MM.1S (cell line): ENCODE data around the gene PRKCB.

ENCODE experiments used
- DNase-seq: peaks from one replicate; pipeline ENCODE4 v3.0.0-alpha.2; 2015
- H2AFZ ChIP-seq: fragments of 300-600 bp; sonication (generic); 2 replicates; pipeline ENCODE4 v1.6.0; 2016; ENCODE audit warnings: antibody characterized with exemption, low read length
- H3F3A ChIP-seq: fragments of 300-600 bp; sonication (generic); 2 replicates; pipeline ENCODE4 v1.6.1; 2016; ENCODE audit warnings: mild to moderate bottlenecking, antibody characterized with exemption, low read length, moderate library complexity, mixed read lengths; ENCODE audit not compliant: insufficient read depth
- H3K27ac ChIP-seq: fragments of 300-600 bp; sonication (generic); 2 replicates; pipeline ENCODE4 v1.5.1; 2016; ENCODE audit warnings: mild to moderate bottlenecking, low read length
- H3K27me3 ChIP-seq: fragments of 300-600 bp; sonication (generic); replicated peaks from 2 replicates; pipeline ENCODE4 v1.6.0; 2016; ENCODE audit warnings: low read length; ENCODE audit not compliant: insufficient read depth
- H3K36me3 ChIP-seq: fragments of 300-600 bp; sonication (generic); replicated peaks from 2 replicates; pipeline ENCODE4 v1.6.1; 2016; ENCODE audit warnings: mild to moderate bottlenecking, low read length, mixed read lengths; ENCODE audit not compliant: insufficient read depth
- H3K4me1 ChIP-seq: fragments of 300-600 bp; sonication (generic); 2 replicates; pipeline ENCODE4 v1.6.1; 2016; ENCODE audit warnings: low read length, mixed read lengths
- H3K4me2 ChIP-seq: fragments of 300-600 bp; sonication (generic); 2 replicates; pipeline ENCODE4 v1.6.0; 2016; ENCODE audit warnings: low read depth, low read length
- H3K4me3 ChIP-seq: fragments of 300-600 bp; sonication (generic); 2 replicates; pipeline ENCODE4 v1.5.1; 2016; ENCODE audit warnings: low read length, mixed read lengths
- H3K79me2 ChIP-seq: fragments of 300-600 bp; sonication (generic); 2 replicates; pipeline ENCODE4 v1.6.1; 2016; ENCODE audit warnings: mixed run types, low read length, mixed read lengths
- H3K9ac ChIP-seq: fragments of 300-600 bp; sonication (generic); 2 replicates; pipeline ENCODE4 v1.6.1; 2016; ENCODE audit warnings: low read length, mixed read lengths
- H3K9me2 ChIP-seq: fragments of 300-600 bp; sonication (generic); replicated peaks from 2 replicates; pipeline ENCODE4 v1.6.1; 2016; ENCODE audit warnings: mild to moderate bottlenecking, low read length, mixed read lengths; ENCODE audit not compliant: insufficient read depth
- H3K9me3 ChIP-seq: fragments of 300-600 bp; sonication (generic); replicated peaks from 2 replicates; pipeline ENCODE4 v1.6.1; 2016; ENCODE audit warnings: mild to moderate bottlenecking, low read length, mixed read lengths; ENCODE audit not compliant: insufficient read depth
- H4K20me1 ChIP-seq: fragments of 300-600 bp; sonication (generic); 2 replicates; pipeline ENCODE4 v1.6.1; 2016; ENCODE audit warnings: mild to moderate bottlenecking, low read length, moderate library complexity, mixed read lengths; ENCODE audit not compliant: insufficient read depth
- EZH2 ChIP-seq: fragments of 300-600 bp; sonication (generic); optimal IDR thresholded peaks from 2 replicates; pipeline ENCODE3; 2017; ENCODE audit warnings: low read depth, mild to moderate bottlenecking, antibody characterized with exemption, low read length, mixed read lengths
- EZH2phosphoT487 ChIP-seq: fragments of 300-600 bp; sonication (generic); IDR thresholded peaks from 2 replicates; pipeline ENCODE4 v1.6.1; 2018; ENCODE audit warnings: antibody characterized with exemption, low read length
- TF ChIP-seq, protein P1 (sequence below): fragments of 300-600 bp; sonication (generic); IDR thresholded peaks from 2 replicates; pipeline ENCODE4 v1.5.1; 2016; ENCODE audit warnings: antibody characterized with exemption, low read length, mixed read lengths

Gene PRKCB

DNA sequence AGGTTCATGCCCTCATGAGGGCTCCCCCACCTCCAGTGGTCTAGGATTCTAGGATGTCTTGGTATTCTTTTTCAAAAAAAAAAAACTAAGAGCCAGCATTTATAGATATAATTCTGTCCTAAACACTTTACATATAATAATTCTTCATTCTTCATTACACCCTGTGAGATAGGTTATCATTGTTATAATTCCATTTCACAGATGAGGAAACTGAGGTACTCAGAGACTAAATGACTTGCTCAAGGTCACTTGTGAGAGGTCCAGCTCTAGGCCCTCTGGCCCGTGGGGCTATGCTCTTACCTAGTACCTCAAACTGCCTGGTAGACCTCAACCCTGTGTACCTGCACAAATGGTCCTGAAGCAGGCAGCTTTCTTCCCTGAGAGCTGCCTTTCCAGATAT lies 172.2 kb downstream of the PRKCB start:
- peaks cover under 1% of the 10 kb centered on the region; the same call in 1 of the 2 replicates for H3K4me1 ChIP-seq

DNA sequence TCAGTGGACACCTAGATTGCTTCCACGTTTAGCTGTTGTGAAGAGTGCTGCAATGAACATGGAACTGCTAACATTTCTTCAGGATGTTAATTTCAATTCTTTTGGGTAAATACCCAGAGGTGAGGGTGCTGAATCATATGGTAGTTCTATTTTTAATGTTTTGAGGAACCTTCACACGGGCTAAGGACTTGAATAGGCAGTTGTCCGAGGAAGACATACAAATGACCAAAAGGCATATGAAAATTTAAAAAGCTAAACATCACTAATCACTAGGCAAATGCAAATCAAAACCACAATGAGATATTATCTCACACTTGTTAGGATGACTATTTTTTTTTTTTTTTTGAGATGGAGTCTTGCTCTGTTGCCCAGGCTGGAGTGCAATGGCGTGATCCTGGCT lies 173.3 kb downstream of the PRKCB start:
- no peak for DNase-seq
- Histone ChIP-seq H3K9ac (no peak overlapping the region), H3K9me3 (no peaks in the 10 kb centered on the region), H3K4me2 (no peak overlapping the region), H3K79me2 (no peaks in the 10 kb centered on the region), H3K9me2 (no peaks in the 10 kb centered on the region), H4K20me1 (no peaks in the 10 kb centered on the region), H3F3A (peaks cover 5% of the 10 kb centered on the region; the same call in 1 of the 2 replicates), H3K27ac (no peak overlapping the region), H2AFZ (no peak overlapping the region), H3K36me3 (no peaks in the 10 kb centered on the region), H3K4me3 (no peak overlapping the region), H3K27me3 (no peaks in the 10 kb centered on the region), H3K4me1 (peaks cover 12% of the 10 kb centered on the region)
- TF ChIP-seq EZH2: no peak
- TF ChIP-seq, protein P1, sequence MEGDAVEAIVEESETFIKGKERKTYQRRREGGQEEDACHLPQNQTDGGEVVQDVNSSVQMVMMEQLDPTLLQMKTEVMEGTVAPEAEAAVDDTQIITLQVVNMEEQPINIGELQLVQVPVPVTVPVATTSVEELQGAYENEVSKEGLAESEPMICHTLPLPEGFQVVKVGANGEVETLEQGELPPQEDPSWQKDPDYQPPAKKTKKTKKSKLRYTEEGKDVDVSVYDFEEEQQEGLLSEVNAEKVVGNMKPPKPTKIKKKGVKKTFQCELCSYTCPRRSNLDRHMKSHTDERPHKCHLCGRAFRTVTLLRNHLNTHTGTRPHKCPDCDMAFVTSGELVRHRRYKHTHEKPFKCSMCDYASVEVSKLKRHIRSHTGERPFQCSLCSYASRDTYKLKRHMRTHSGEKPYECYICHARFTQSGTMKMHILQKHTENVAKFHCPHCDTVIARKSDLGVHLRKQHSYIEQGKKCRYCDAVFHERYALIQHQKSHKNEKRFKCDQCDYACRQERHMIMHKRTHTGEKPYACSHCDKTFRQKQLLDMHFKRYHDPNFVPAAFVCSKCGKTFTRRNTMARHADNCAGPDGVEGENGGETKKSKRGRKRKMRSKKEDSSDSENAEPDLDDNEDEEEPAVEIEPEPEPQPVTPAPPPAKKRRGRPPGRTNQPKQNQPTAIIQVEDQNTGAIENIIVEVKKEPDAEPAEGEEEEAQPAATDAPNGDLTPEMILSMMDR: no peak
- TF ChIP-seq EZH2phosphoT487: no peak

More for the DNA sequence above, 172.2 kb downstream of the PRKCB start:
- TF ChIP-seq EZH2phosphoT487: no peak
- TF ChIP-seq, protein P1: no peak
- no peak for TF ChIP-seq EZH2
- DNase-seq: no peak
- Histone ChIP-seq H3K36me3 (no peaks in the 10 kb centered on the region), H3F3A (no peaks in the 10 kb centered on the region), H3K4me3 (no peak overlapping the region), H3K27me3 (no peaks in the 10 kb centered on the region), H3K9me2 (no peaks in the 10 kb centered on the region), H3K27ac (no peak overlapping the region), H2AFZ (no peak overlapping the region), H4K20me1 (no peaks in the 10 kb centered on the region), H3K79me2 (no peaks in the 10 kb centered on the region), H3K9ac (no peak overlapping the region), H3K4me2 (no peak overlapping the region), H3K9me3 (no peaks in the 10 kb centered on the region)

DNA sequence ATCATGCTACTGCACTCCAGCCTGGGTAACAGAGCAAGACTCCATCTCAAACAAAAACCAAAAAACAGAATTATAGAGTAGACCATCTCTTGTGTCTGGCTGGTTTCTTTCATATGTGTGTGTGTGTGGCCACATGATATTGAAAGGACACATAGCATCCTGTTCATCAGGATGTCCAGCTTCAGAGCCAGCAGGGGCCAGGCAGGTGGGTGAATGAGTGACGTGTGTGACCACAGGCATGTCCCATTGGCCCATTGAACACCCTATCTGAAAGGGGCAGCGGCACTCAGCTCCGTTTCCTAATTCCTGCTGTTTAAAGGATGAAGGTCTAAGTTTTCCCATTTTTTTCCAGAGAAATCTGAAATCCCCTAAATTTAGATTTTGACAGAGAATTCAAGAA lies 174.2 kb downstream of the PRKCB start:
- Histone ChIP-seq H3K9ac (no peak overlapping the region), H3K36me3 (no peaks in the 10 kb centered on the region), H3K27ac (no peak overlapping the region), H3K9me3 (no peaks in the 10 kb centered on the region), H4K20me1 (no peaks in the 10 kb centered on the region), H3K9me2 (no peaks in the 10 kb centered on the region), H3F3A (peaks cover 8% of the 10 kb centered on the region), H3K79me2 (no peaks in the 10 kb centered on the region), H3K4me3 (no peak overlapping the region), H3K4me1 (peaks cover 19% of the 10 kb centered on the region), H2AFZ (no peak overlapping the region), H3K27me3 (no peaks in the 10 kb centered on the region), H3K4me2 (no peak overlapping the region)
- DNase-seq: no peak
- TF ChIP-seq, protein P1: no peak
- TF ChIP-seq EZH2phosphoT487: no peak
- no peak for TF ChIP-seq EZH2
